Erythroblast (primary cell): ENCODE results near the gene ACAN.

ENCODE experiments used
- DNase-seq, 2 experiments: peaks; one replicate each; lab custom pipeline; 2025; lab: John Stamatoyannopoulos, UW
- GATA1 ChIP-seq: IDR thresholded peaks from 2 replicates; pipeline ENCODE4 v1.6.1; 2011; ENCODE audit warnings: low read depth, mild to moderate bottlenecking, control low read depth, low read length, moderate library complexity
- POLR2A ChIP-seq: IDR thresholded peaks from 2 replicates; pipeline ENCODE4 v1.6.1; 2011; ENCODE audit warnings: mild to moderate bottlenecking, low read length

Gene ACAN

DNA sequence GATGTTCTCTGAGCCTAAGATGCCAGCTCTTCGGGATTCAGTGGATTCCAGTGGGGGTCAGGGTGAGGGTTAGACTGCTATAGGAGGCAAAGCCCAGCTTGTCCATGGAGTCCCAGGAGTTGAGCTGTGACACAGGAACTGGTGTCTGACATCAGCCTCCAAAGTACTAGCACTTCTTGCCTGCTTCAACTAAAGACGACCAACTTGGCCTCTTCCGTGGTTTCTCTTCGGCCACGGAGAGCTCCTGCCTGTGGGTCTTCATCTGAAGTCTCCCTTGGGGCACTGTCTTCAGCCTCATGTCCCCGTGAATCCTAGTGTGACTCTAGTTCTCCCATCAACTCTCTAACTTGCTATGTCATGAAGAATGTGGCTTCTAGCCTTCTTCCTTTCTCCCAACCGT lies 12.8 kb upstream of the ACAN start:
- TF ChIP-seq GATA1 = no peak
- TF ChIP-seq POLR2A = no peak
- DNase-seq = no peak

DNA sequence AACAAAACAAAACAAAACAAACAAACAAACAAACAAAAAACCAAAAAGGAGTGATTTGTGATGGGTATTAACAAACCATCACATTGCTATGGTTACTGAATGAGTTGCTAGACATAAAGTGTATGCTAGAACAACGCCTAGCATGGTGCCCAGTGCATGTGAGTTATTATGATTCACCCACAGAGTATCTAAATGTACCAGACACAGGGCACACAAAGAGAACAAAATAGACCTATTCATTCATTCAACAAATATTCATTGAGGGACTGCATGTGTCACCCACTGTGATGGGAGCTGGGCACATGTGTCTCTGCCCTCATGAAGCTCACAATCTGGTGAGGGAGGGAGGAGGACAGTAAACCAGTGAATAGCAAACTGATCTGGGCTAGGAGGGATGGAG lies 11.6 kb upstream of the ACAN start:
- no peak for DNase-seq
- TF ChIP-seq POLR2A (no peak), GATA1 (no peak)

DNA sequence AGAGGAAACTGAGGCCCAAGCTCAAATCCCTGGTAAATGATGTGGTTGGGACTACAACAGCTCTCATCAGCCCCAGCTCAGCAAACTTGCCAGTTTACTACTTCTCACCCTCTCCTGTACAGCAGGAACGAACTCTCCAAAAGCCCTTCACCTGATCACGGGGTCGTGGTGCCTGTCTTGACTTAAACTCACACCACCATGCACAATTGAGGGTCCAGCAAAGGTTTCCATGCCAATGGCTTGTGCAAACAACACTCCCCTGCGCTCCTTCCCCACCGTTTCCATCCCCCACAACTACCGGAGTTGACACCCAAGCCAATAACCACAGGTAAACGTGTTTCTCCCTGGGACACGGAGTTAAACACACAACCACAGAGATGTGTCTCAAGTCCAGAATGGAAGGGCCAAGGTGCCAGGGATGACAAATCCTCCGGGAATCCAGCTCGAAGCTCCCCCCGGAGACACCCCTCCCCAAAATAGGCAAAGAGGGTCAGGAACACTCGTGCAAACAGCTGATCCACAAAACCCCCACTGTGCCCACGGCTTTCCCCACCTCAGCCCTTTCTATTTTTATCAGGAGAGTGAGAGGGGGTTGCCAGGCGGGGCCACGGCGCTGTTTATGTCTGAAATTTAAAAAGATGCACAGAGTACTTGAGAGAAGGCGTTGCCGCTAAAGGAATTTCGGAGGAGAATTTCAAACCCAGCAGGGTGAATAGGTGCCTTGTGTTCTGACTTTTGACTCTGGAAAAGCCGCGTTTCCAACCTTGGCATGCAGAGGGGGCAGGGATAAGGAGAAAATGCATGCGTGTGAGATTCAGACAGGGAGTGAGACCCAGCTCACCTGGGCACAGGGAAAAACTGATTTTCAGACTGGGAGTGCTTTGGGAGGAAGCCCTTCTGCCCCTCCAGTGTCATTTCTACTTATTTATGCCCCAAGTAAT lies 10.6 kb upstream of the ACAN start:
- TF ChIP-seq POLR2A (no peak), GATA1 (no peak)
- no peak for DNase-seq

DNA sequence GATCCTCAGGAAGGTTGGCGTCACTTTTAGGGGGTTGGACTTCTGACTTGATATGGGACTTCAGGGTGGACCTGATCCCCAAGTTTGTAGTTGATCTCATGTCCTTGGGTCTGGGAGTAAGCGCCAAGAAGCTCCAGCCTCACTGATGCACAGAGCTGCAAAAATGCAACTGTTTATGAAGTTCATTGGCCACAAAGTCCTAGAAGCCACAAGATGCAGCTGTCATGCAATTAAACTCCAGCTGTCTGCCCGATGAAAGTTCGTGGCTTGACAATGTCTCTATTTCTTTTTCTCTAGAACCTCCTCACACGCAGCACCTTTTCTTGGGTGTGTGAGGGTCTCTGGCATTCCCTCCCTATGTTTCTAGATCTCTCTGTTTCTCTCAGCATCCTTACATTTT lies 9.2 kb upstream of the ACAN start:
- TF ChIP-seq POLR2A (no peak), GATA1 (no peak)
- DNase-seq = no peak

DNA sequence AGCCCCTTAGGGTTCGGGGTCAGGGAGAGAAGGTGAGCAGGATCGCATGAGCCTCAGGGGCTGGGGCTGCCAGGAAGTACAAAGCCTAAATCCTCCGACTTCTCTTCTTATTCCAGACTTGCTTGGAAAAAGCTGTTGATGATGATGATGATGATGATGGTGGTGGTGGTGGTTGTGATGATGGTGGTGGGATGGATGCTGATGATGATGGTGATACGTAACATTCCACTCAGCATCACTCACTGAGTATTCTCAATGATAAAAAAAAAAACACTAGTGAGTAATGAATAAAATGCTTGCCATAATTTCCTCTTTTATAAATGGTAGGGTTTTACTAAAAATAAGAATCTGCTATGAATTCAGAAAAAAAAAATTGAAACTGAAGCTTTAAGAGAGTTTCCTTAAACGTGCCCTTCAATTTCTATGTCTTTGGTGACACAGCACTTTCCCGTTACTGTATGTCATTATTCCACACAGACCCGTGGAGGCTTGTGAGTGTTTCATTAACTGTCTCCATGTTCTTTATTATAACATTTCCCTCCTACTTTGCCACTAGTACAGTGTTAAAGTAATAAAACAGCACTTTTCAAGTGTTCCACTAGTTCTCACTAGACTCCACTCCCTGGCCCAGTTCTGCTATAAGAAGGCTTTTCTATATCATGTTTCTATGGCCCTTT lies 5.4 kb upstream of the ACAN start:
- no peak for DNase-seq
- no peak for TF ChIP-seq POLR2A
- TF ChIP-seq GATA1 = no peak

DNA sequence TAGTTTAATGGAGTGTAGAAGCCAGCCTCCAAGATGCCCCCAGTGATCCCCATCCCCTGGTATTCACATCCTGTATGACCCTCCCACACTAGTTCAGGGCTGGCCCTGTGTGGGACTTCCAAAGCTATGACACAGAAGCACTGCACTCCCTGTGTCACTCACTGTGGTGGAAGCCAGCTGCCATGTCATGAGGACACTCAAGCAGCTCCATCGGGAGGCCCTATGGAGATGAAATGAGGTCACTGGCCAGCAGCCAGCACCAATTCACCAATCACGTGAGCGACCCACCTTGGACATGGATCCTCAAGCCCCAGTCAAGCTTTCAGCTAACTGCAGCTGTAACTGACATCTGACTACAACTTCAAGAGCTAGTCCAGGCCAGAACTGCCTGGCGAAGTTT lies 3.9 kb upstream of the ACAN start:
- no peak for DNase-seq
- TF ChIP-seq GATA1 (no peak), POLR2A (no peak)

DNA sequence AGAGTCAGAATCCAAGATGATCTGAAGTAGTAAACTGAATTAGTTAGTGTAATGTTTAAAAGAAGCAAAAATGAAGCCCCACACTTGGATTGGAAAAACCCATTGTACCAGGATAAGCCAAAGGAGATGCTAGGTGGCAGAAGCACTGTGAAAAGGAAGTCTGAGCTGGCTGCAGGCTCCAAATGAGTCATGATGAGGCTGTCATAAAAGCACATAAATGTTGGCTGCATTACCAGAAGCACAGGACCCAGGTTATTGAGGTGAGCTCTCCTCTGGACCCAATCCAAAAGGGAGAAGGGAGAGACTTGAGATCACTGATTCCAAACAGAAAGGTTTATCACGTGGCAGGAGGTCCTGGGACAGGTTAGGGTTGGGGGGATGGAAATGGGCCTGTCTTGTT lies 3.2 kb upstream of the ACAN start:
- no peak for DNase-seq
- no peak for TF ChIP-seq POLR2A
- no peak for TF ChIP-seq GATA1

DNA sequence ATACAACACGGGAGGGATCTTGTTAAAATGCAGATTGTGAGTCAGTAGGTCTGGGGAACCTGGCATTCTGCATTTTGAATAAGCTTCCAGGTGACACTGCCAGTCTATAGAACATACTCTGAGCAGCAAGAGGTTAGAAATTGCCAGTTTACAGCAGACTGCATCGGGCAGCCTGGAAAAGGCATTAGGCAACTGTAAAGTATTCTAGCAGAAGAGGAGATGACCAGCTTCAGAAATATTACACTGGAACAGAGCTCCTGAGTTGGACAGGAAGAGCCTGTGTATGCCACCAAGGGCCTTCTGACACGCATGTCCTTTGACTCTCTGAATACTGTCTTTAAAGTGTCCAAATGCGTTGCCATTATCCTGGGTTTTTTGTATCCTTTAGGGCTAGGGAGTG lies 2.5 kb upstream of the ACAN start:
- TF ChIP-seq POLR2A = no peak
- no peak for TF ChIP-seq GATA1
- no peak for DNase-seq

DNA sequence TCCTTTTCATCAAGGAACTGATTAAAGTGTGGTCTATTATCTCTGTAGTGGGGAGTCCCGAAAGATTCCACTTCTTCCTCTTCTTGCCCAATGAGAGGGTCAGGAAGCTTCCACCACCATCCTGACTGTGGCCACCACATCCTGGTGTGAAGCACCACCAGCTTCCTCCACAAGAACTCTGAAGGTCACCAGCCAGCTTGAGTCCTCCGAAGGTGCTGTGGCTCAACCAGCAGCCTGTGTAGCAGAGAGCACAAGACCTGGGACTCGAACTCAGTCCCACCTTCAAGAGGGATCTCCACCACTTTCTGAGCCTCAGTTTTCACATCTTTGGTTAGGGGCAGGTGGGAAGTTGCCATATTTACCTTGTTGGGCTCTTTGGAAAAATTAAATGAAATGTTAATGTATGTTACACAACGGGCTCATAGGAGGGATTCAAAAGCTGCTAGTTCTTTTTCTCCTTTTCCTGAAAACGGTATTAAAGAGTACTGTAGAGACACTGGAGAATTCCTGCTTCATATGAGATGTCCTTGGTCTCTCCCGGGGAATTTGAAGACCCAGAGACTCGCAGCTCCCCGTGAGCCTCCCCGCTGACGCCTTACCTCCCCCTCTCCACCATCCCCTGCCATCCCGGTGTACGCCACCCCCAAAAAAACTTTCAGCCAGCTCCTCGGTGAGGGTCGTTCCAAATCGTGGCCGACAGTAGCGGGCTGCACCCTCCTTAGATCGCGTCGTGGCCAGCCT lies 816 bp upstream of the ACAN start:
- DNase-seq = no peak
- TF ChIP-seq POLR2A (no peak), GATA1 (no peak)

DNA sequence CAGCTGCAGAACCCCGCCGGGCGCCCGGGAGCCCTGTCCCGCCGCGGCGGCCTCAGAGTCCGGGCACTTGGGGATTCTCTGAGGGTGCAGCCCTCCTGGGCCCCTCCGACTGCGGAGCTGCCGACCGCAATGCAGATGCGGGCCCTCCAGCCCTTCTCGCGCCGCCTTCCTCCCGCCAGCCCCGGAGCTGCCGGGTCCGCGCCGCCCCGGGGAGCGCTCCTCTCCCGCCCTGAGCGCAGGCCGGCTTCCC lies 320 bp upstream of the ACAN start:
- no peak for DNase-seq
- TF ChIP-seq POLR2A = no peak
- TF ChIP-seq GATA1 = no peak

DNA sequence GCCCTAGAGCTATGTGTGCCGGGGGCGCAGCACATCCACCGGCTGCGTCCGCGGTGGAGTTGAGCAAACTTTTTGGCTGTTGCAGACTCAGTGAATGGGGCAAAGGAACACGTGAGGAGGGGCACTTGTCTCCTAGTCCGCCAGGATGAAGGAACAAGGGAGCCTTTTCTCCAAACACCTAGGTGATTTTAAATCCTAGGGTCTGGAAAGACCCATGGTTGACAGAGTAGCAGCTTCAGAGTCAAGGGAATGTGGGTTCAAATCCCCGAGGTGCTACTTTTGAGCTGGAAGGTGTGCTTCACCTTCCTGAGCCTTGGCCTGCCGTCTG lies 648 bp downstream of the ACAN start:
- DNase-seq = no peak
- TF ChIP-seq GATA1 (no peak), POLR2A (no peak)

DNA sequence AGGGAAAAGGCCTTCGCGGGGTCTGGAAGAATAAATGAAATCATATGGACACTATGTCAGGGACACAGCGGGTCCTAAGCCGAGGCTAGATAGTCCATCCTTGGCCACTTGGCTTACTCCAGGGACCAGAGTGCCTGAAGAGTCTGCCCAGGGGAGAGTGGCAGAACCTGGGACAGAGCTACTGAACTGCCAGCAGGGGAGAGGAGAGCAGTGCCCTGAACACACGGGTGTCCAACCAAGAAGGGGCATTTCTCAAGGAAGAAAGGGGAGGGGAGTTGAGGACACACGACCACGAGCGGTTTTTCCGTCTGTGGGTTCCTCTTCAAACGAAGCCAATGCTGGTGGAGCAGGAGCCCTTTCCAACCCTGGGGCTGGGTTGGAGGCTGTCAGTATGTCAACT lies 1.0 kb downstream of the ACAN start:
- no peak for DNase-seq
- TF ChIP-seq GATA1 (no peak), POLR2A (no peak)

DNA sequence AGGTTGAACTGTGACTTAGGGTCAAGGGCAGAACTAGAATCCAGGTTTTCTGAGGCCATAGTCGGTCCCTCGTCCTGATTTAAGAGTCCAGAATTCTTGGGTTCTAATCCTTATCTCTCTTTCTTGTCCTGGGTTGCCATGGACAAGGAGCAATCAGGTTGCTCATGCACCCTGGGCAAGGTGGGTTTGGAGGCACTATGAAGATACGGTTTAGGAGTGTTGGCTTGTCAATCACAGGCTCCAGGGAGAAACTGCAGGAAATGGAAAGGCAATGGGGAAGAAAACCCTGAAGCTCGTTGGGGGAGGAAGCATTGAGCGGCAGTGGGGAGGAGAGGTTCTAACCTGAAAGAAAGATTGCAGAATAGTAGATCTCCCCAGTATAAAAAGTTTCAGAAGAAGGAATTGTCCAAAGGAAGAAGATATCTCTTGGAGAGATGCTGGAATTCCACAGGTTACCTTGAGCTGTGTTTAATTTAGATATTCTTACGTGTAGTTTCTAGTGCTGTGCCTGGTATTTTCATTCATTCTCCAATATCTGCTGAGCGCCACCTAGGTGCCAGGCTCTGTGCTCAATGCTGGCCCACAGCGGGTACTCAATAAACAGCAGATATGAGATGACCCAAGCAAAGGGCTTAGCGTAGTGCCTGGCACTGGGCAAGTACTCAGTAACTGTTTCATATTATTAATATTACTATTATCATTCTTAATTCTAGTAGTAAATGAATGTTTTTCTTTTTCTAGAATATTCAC lies 2.0 kb downstream of the ACAN start:
- TF ChIP-seq POLR2A (no peak), GATA1 (no peak)
- DNase-seq = no peak
